Gastrocnemius medialis (tissue), 4 donors: ENCODE results near the gene LATS1.

Experiments used
- CTCF ChIP-seq, 5 experiments: fragments of 450-650 bp in 3 of 5; fragments of 200-600 bp in 2 of 5; sonication (generic) in 2 of 5; IDR thresholded peaks in 4 of 5; conservative IDR thresholded peaks in 1 of 5; 1 replicate in 4 of 5; 2 replicates in 1 of 5; pipeline ENCODE4 v1.5.1; 2016 to 2019; ENCODE audit warnings: antibody characterized with exemption in 5 of 5, mild to moderate bottlenecking in 3 of 5, moderate library complexity in 3 of 5
- POLR2A ChIP-seq, 2 donors: fragments of 450-650 bp; IDR thresholded peaks; one replicate each; pipeline ENCODE4 v1.6.1; 2017; ENCODE audit warnings: antibody characterized with exemption in 2 of 2, mild to moderate bottlenecking in 2 of 2, moderate library complexity in 2 of 2

- no peak for TF ChIP-seq POLR2A (IDR thresholded peaks at IDR 0.05)
- TF ChIP-seq CTCF (IDR thresholded peaks at IDR 0.05 in 4 of 5, conservative IDR thresholded peaks at IDR 0.05 in 1 of 5): no peak
Observed at GRCh38 chr6:149651056-149651455, 66.8 kb downstream of the LATS1 start.
